H54 (cell line): ENCODE data around the gene GUCA1A.
A peak's percentile ranks its signal among the peaks of the same experiment; 100 is the strongest.
"Not testable (repeated sequence)": the region's sequence is repeated elsewhere in the genome, so short reads cannot be mapped to it uniquely, and the experiment has no call there.

Experiments
- DNase-seq: peaks from one replicate; pipeline ENCODE4 v3.0.0; 2011; ENCODE audit warnings: low spot score, mixed read lengths; ENCODE audit not compliant: insufficient read length
- FAIRE-seq: peaks from 3 replicates; lab custom pipeline; 2011; peaks lifted over from hg19 to GRCh38; lab: Jason Lieb, UNC
- POLR2A ChIP-seq: IDR thresholded peaks from 2 replicates; pipeline ENCODE4 v1.6.1; 2011; ENCODE audit warnings: low read depth, mild to moderate bottlenecking, low read length

Gene GUCA1A

DNA sequence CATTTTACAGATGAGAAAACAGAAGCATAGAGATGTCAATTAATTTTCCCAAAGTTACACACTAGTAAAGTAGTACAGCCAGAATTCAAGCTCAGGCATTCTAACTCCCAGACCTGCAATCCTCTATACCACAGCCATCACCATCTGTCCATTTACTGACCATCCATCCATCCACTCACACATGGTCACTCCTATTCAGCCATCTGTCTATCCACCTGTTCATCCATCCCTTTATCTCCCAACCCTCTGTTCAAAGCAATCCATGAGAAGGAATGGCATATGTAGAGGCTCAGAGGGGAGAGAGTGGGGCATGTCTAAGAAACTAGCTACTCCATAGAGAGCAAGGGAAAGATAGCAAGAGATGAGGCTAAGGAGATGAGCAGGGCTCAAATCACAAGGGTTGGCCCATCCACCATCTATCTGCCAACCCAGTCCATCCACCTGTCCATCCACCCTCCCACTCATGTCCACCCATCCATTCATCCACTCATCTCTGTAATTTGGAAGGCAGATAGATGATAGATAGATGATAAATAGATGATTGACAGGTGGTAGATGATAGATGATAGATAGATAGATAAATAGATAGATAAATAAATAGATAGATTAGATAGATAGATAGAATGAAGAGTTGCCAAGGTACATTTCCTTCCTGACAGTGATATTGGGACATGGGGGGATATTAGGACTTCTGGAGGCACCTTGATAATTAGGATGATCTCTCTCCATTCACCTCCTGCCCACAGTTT is 18.5 kb upstream of the GUCA1A start:
- DNase-seq: no peak
- FAIRE-seq: no peak
- no peak for TF ChIP-seq POLR2A

- no peak for DNase-seq
- TF ChIP-seq POLR2A: no peak
- FAIRE-seq: no peak
These were observed 17.9 kb upstream of the GUCA1A start for GRCh38 chr6:42155293-42155692.

DNA sequence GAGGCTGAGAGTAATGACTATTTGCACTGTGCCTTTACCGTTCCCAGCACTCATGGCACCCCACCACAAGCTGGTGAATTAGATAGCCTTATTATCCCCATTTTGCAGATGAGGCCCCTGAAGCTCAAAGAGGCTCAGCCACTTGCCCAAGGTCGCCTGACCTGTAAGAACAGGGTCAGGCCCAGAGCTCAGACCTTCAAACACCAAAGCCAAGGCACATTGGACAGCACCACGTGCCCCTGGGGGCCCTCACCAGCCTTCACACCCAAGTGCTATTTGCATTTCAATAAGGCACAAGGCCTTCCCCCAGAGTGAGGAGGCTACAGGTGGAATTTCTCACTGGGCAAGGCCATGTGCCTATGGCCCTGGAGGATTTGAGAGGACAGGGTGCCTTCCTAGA is 16.5 kb upstream of the GUCA1A start:
- DNase-seq: no peak
- TF ChIP-seq POLR2A: no peak
- FAIRE-seq: no peak

DNA sequence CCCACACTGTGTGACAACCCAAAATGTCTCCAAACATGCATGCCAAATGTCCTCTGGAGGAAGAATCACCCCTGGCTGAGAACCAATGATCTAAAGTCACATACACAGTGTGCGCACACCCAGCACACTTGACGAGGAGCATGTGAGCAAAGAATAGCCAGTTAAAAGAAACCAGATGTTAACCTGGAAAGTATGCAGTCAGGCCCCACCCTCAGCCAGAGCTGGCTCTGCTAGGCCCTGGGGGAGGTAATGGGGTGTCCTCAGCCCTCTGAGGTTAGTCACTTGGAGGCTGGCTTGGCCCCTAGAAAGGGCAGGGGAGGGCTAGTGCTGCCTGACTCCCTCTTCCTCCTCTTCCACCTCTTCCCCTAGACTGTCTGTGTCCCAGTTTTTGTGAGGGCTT is 15.2 kb upstream of the GUCA1A start:
- no peak for TF ChIP-seq POLR2A
- DNase-seq: no peak
- FAIRE-seq: no peak

DNA sequence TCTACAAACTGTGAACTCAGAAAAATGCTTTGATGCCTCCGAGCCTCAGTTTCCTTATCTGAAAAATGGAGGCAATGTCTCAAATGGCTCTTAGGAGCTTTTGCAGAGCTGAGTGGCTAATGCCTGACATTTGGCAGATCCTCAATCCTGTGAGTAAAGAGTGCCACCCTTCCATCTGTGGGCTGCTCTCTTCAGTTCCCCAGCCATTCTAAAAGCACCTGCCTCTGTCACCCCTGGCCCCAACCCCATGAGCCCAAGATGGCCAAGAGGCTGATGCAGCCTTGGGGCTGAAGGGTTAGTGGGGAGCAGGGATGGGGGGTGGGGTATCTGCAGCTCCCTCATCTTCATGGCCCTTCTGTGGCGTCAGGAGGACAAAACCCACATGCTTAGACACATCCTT is 14.5 kb upstream of the GUCA1A start:
- no peak for TF ChIP-seq POLR2A
- FAIRE-seq: no peak
- no peak for DNase-seq

GRCh38 chr6:42159431-42160024 is 13.6 kb upstream of the GUCA1A start:
- FAIRE-seq: no peak
- no peak for TF ChIP-seq POLR2A
- DNase-seq: no peak

DNA sequence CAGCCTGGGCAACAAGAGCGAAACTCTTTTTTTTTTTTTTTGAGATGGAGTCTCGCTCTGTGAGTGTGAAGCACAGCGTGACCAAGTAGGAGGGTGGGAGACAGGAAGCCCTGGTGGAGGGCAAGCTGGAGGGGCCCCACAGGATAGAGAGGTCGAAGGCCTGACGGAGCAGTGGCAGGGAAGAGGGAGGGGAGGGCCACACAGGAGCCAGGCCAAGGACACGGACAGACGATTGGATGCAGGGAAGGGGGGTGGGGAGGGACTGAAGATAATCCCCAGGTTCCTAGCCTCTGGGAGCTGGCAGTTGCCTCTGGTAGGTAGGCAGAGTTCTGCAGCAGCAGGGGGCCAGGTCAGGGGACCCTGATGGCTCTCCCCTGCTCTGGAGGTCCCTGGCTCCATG is 10.8 kb upstream of the GUCA1A start:
- DNase-seq (no peak), FAIRE-seq (no peak)
- no peak for TF ChIP-seq POLR2A

DNA sequence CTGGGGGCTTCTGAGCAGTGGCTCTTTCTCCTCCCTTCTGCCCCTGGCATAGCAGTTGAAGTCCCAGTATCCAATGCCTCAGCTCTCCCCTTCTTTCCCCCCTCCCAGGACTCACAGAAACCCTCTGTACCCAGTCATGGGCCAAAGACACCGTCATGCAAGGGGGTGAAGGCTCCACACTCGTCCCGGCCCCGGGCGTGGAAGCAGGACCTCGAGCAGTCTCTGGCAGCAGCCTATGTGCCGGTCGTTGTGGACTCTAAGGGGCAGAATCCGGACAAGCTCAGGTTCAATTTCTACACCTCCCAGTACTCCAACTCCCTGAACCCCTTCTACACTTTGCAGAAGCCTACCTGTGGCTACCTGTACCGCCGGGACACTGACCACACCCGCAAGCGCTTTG is 10.4 kb upstream of the GUCA1A start:
- DNase-seq (no peak), FAIRE-seq (no peak)
- TF ChIP-seq POLR2A: no peak

GRCh38 chr6:42163981-42164380 is 9.2 kb upstream of the GUCA1A start:
- TF ChIP-seq POLR2A: no peak
- DNase-seq (no peak), FAIRE-seq (no peak)

- no peak for TF ChIP-seq POLR2A
- DNase-seq (no peak), FAIRE-seq (no peak)
These were observed 8.1 kb upstream of the GUCA1A start for GRCh38 chr6:42165016-42165415.

- no peak for TF ChIP-seq POLR2A
- DNase-seq (peak; percentile 88), FAIRE-seq (no peak)
These were observed 6.6 kb upstream of the GUCA1A start for GRCh38 chr6:42166444-42167141.

DNA sequence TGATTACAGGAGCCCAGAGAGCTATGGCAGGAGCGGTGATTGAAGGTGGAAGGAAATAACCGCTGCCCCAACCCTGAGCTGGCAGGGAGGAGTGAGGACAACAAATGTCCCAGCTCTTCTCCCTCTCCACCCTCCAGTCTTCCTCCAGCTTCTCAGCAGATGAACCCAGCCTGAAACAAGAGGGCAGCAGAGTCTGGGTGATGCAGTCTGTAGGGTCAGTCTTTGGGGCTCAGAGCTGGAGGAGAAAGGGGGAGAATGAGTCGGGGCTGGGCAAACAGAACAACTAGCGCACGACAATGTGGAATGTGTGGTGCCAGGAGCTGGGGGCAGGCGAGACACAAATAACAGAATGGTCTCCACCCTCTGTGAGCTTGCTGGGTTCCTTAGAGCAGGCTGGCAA is 4.5 kb upstream of the GUCA1A start:
- no peak for TF ChIP-seq POLR2A
- no peak for DNase-seq
- no peak for FAIRE-seq

GRCh38 chr6:42169780-42170179 is 3.4 kb upstream of the GUCA1A start:
- not testable (repeated sequence) for DNase-seq

GRCh38 chr6:42171813-42172581 is 1.2 kb upstream of the GUCA1A start:
- no peak for TF ChIP-seq POLR2A
- DNase-seq (no peak), FAIRE-seq (no peak)

More at GRCh38 chr6:42169780-42170179, 3.4 kb upstream of the GUCA1A start:
- not testable (repeated sequence) for FAIRE-seq
